ENCODE results near the gene SPATA33.

Gene SPATA33

DNA sequence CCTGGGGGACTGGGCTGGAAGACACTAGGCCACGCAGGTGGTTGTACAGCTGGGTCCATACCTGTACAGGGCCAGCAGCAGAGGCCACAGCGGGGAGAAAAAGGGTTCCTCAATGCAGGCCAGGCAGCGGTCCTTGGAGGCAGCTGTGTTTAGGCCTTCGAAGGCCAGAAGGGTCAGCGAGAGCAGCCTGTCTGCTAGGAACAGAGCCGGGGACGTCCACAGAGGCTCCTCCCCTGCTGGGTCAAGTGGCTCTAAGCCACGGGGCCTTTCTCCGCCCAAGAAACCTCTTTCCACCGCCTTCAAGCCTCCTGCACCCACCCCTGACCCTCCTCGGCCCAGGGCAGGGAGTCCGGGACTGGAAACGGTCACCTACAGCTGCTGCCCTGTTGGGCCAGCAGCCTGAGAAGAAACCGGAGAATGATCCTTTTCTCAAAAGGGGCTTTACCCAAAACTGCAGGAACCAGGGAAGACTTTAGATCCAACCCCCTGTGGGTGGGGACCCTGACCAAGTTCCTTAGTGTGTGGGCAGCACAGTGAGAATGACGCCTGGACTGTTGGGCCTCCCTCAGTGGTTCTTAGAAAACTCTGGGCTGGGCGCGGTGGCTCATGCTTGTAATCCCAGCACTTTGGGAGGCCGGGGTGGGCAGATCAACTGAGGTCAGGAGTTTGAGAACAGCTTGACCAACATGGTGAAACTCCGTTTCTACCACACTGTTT, 52.2 kb downstream of the SPATA33 start:
- no peak for DNase-seq (ENCODE audit: low spot score)

GRCh38 chr16:89710709-89711564, 53.3 kb downstream of the SPATA33 start:
- no peak for DNase-seq (ENCODE audit: low spot score)

DNA sequence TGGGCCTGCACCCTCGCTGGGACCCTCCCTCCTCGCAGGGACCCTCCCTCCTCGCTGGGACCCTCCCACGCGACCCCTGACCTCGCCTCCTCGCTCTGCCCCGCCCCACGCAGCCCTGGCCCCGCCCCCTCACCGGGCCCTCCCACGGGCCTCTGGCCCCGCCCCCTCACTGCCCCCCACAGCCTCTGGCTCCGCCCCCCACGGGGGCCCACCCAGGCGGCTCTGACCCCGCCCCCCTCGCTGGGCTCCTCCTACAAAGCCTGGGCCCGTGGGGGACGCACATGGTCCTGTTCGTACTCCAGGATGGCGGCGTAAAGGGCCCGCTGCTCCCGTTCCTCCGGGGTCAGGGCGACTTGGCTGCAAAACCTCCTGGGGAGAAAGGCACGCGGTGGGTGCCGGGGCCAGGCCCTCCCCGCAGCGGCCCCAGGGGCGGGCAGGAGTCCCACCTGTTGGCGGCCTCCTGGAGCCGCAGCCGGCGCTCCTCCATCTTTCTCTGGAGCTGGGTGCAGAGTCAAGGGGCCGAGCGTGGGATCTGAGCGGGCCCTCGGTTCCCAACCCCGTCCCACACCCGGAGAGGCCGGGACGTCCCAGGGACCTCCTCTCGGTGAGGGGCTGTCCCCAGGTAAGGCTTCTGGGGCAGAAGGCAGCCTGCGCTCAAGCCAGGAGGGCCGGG, 54.1 kb downstream of the SPATA33 start:
- no peak for DNase-seq (ENCODE audit: low spot score)

GRCh38 chr16:89712274-89712781, 54.7 kb downstream of the SPATA33 start:
- DNase-seq (ENCODE audit: low spot score) = no peak

- DNase-seq (ENCODE audit: low spot score) = no peak
Observed at GRCh38 chr16:89716493-89716892, 58.9 kb downstream of the SPATA33 start.

- no peak for DNase-seq (ENCODE audit: low spot score)
Observed at GRCh38 chr16:89716916-89717687, 59.5 kb downstream of the SPATA33 start.

DNA sequence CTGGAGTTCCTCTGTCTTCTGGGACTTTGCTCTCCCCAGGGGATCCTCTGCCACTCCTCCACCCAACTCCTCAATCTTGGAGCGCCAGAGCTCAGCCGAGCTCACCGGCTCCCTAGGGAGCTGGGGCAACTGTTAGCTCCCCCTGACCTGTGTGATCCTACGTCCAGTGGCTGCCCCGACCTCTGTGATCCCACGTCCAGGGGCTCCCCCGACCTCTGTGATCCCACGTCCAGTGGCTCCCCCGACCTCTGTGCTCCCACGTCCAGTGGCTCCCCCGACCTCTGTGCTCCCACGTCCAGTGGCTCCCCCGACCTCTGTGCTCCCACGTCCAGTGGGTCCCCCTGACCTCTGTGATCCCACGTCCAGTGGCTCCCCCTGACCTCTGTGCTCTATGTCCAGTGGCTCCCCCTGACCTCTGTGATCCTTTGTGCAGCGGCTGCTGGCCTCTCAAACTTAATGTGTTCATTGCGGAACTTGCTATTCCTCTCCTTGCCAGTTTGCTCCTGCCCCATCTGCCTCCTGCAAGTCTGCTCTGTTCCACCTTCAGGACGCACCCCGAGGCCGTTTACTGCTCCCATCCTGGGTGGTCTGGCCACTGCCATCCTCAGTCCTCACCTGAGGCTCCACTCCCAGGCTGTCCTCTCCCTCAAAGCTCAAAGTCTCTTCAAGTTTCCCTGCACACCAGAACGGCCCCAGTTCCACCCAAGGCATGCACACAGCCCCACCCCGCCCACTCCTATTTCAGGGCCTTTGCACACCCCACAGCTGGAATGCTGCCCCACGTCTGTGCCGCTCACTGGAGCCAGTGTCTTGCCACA, 60.3 kb downstream of the SPATA33 start:
- DNase-seq (ENCODE audit: low spot score) = no peak

Data from cerebellar cortex (tissue), 1 donor.